HG02884 (cell line): Measurements from ENCODE around the gene TECTB.
A peak's percentile ranks its signal among the peaks of the same experiment; 100 is the strongest.
"Not testable (repeated sequence)": the region's sequence is repeated elsewhere in the genome, so short reads cannot be mapped to it uniquely, and the experiment has no call there.

Experiments used
- ATAC-seq: cut with Tn5 transposase; IDR thresholded peaks from one replicate; pipeline ENCODE4 v1.9.1; 2021; ENCODE audit warnings: mild to moderate bottlenecking, moderate library complexity; ENCODE audit not compliant: unreplicated experiment

Gene TECTB

DNA sequence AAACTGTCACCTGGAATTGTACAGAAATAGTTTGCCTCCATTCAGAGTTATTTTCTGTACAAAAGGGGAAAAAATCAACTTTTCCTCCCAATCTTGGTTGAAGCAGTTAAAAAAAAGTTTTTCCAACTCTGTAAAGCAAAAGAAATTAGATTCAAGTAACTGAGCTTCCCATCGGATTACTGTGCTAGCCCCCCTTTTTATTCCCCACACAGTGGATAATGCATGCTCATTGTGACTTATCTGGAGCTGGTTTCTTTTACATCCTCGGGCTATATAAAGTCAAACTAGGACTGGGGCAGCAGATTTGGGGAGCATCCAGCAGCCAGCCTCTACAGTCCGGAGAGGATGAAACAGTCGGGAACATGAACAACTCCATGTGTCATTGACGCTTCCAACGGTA lies at the start of gene TECTB:
Gene TECTB, plus strand, starts transcription at position 301 of the 400 bp plus-strand sequence. CDS start 335 bp downstream, outside the sequence.
- ATAC-seq, result no peak

GRCh38 chr10:112235141-112235540 lies 48.1 kb upstream of the TECTB start:
- no peak for ATAC-seq

DNA sequence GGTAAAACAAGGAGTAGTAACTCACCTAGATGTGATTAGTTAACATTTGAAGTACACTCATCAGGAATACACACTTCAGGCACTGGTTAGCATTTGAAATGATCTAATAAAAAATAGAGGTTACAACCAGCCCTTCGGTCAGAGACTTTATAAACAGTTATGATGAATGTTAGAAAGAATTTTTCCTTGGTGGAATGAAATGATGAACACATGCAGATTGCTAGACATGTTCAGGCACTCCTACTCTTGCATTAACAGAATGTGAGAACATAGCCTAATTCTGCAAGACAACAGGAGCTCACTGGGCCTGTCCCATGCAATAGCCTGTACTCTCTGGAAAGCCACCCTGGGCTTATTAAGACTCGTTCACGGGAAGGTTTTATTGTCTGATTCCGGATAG lies 47.3 kb upstream of the TECTB start:
- no peak for ATAC-seq

GRCh38 chr10:112236486-112236885 lies 46.7 kb upstream of the TECTB start:
- ATAC-seq, result no peak

DNA sequence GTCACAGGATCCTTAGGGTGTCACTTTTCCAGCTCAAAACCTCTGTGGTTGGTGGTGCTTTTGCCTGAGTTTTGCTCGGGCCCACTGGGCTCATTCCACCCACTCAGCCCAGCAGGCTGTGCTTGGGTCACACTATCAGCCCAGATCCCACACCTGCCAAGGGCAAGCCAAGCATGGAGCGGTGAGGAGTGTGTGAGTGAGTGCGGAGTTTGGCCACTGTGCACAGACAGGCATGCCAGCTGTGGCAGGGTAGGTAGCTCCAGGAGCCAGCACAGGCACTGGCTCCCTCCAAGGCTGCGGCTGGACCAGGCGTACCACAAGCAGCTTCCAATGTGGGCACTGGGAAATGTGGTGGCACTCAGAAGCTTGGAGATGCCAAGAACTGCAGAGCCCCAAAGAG lies 43.9 kb upstream of the TECTB start:
- ATAC-seq, result no peak

- ATAC-seq, result no peak
Observed at GRCh38 chr10:112240441-112240840, 42.8 kb upstream of the TECTB start.

DNA sequence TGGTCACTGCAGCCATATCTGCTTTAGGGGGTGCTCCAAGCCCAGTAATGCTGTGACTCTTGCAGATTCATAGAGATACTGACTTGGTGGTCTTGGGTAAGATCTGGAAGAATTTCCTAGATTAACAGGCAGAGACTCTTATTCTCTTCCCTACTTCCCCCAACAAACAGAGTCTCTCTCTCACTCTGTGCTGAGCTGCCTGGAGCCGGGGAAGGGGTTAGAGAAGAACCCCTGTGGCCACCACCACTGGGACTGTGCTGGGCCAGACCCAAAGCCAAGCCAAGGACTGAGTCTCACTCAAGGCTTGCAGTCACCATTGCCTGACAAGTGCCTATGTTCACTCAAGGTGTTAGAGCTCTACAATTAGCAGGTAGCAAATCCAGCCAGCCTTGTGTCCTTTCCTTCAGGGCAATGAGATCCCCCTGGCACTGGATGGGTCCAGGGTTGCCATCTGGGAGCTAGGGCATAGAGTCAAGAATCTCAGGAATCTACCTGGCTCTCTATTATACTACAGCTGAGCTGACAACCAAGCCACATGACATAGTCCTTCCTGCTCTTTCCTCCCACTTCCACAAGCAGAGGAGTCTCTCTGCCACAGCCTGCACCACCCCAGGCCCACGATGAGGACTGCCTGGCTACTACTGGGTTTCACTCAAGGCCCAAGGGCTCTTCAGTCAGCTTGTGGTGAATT lies 41.4 kb upstream of the TECTB start:
- no peak for ATAC-seq

DNA sequence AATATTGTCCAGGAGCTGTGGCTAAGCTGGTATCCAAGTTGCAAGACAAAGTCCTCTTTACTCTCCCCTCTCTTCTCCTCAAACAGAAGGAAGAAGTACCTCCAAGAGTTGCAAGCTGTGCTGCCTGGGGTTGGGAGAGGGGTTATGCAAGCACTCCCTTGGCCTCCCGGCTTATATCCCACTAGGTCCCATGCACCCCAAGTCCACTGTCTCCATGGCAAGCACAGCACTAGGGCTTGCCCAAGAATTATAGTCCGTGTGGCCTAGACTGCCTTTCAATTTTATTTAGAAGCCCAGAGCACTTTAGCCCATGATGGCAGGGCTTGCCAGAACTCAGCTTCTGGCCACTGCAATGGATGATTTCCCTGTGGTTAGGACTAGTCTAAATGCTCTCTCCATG lies 40.4 kb upstream of the TECTB start:
- ATAC-seq, result no peak

DNA sequence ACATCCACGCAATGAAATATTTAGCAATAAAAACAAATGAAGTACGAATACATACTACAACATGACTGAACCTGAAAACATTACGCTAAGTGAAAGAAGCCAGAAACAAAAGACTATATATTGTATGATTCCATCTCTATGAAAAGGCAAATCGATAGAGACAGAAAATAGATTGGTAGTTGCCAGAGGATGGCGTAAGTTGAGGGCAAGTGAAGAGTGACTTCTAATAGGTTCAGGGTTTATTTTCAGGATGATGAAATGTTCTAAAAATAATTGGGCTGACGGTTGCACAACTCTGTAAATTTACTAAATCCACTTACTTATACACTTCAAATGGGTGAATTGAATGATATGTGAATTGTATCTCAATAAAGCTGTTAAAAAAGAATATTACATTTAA lies 39.5 kb upstream of the TECTB start:
- ATAC-seq, result no peak

- ATAC-seq, result no peak
Observed at GRCh38 chr10:112244197-112244596, 39.0 kb upstream of the TECTB start.

- ATAC-seq, result no peak
Observed at GRCh38 chr10:112247791-112248190, 35.4 kb upstream of the TECTB start.

DNA sequence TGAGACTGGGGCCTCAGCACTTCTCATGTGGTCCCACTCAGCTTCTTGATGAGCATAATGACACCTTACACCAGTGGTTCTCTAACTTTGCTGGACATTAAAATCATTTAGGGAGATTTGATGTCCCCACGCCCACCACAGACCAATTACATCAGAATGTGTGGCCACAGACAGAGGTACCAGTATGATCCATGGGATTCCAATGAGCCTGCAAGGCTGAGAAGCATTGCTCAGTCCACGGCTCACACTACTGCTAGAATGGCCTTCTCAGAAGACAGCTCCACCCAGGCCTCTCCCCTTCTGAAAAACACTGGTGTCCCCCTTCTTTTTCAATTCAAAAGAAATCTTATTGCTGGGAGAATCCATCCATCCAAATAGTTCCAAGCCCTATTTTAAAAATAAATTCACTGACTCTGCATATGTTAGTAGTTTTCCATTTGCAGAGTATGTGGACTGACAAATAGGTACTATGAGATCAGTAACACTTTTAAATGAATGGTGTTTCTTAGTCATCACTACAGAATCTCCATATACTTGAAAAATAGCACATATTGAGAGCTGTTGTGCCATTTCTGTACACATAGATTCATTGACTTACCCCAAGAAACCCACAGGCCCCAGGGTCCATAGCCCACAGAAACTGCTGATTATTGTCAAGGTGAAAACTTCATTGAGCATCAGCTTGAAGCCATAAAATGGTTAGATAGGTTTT lies 34.5 kb upstream of the TECTB start:
- no peak for ATAC-seq

- no peak for ATAC-seq
Observed at GRCh38 chr10:112249722-112250121, 33.5 kb upstream of the TECTB start.

DNA sequence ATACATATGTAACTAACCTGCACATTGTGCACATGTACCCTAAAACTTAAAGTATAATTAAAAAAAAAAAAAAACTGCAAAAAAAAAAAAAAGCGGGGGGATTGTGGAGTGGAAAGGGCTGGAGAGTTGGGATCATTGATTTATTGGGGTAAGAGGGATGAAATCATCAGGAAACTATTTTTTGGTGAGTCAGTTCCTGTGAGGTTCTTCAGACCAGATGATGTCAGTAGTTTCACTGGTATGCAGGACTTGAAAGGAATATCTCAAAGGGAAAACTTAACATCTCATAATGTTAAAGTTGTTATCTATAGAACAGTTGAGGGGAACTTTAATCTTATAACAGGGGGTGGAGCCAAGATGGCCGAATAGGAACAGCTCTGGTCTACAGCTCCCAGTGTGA lies 32.6 kb upstream of the TECTB start:
- ATAC-seq, result no peak

- not testable (repeated sequence) for ATAC-seq
Observed at GRCh38 chr10:112251238-112251637, 32.0 kb upstream of the TECTB start.

GRCh38 chr10:112258407-112258806 lies 24.8 kb upstream of the TECTB start:
- ATAC-seq, result no peak

DNA sequence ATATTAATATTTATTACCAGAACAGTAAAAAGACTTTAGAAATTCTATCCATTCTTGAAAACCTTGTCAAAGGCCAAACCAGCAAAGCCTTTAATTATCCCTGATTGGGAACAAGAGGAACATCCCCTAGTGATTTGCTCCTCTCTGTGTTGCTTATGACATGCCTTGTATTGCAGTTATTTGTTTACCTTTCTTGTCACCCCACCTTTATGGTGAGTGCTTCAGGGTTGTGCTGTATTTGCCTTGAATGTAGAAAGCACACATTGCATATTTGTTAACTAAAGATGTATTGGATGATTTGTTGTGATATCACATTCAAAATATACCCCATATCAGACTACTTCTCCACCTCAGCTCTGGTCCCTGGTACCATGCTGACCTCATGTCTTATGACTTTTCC lies 23.5 kb upstream of the TECTB start:
- no peak for ATAC-seq

GRCh38 chr10:112260831-112261230 lies 22.4 kb upstream of the TECTB start:
- ATAC-seq, result no peak

- no peak for ATAC-seq
Observed at GRCh38 chr10:112261281-112261822, 21.8 kb upstream of the TECTB start.

DNA sequence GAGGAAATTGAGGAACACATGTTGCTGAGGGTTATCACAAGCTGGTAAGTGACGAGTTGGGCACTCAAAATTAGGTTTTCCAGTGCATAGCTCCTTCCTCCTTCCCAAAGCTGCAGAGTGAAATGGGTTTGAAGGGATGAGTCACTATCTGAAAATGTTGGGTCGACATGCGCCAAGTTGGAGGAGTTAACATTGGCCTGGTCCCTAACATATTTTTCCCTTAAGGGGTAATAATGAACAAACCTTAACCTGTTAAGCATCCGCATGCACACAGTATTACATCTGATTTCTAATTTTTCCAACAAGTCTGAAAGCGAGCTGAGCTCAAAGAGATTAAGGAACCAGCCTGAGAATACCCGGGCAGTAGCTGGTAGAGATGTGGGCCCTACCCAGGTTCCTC lies 20.7 kb upstream of the TECTB start:
- ATAC-seq, result no peak

- no peak for ATAC-seq
Observed at GRCh38 chr10:112265745-112266144, 17.5 kb upstream of the TECTB start.

- peak; percentile 84 for ATAC-seq
Observed at GRCh38 chr10:112269266-112269665, 13.9 kb upstream of the TECTB start.
